Common myeloid progenitor, CD34-positive (primary cell): Measurements from ENCODE around the gene AUTS2.

Source experiments
- CTCF ChIA-PET: fragments of 350-600 bp; sonication (Branson Sonifier 250); formaldehyde crosslinking; loops from one replicate; lab custom pipeline; 2021; ENCODE audit warnings: antibody characterized with exemption; lab: Charles Lee
- POLR2A ChIA-PET: fragments of 350-600 bp; sonication (Branson Sonifier 250); formaldehyde crosslinking; loops from one replicate; lab custom pipeline; 2021; ENCODE audit warnings: antibody characterized with exemption; lab: Charles Lee
- DNase-seq, 3 donors: peaks; one replicate each; pipeline versions ENCODE4 v3.0.0 to v3.0.0-alpha.2; 2013
- H3K27ac ChIP-seq, 2 experiments: 1 replicate in 1 of 2; 2 replicates in 1 of 2; pipeline ENCODE4 v1.7.0; 2013; ENCODE audit warnings: inconsistent platforms in 2 of 2, low read length in 2 of 2, mild to moderate bottlenecking in 2 of 2, low read depth in 1 of 2, moderate library complexity in 1 of 2; ENCODE audit not compliant: severe bottlenecking in 2 of 2, insufficient read depth in 1 of 2, poor library complexity in 1 of 2
- H3K27me3 ChIP-seq, 5 experiments: replicated peaks in 2 of 5; 1 replicate in 3 of 5; 2 replicates in 2 of 5; pipeline versions ENCODE4 v1.6.1 to v1.7.0; 2013; ENCODE audit warnings: low read length in 4 of 5, mild to moderate bottlenecking in 2 of 5, moderate library complexity in 2 of 5, inconsistent platforms in 1 of 5; ENCODE audit not compliant: insufficient read depth in 5 of 5, control insufficient read depth in 4 of 5
- H3K36me3 ChIP-seq, 4 experiments: 1 replicate in 2 of 4; 2 replicates in 2 of 4; pipeline versions ENCODE4 v1.6.1 to v1.7.0; 2013; ENCODE audit warnings: low read length in 3 of 4, control low read depth in 1 of 4, mild to moderate bottlenecking in 1 of 4; ENCODE audit not compliant: control insufficient read depth in 4 of 4, insufficient read depth in 4 of 4
- H3K4me1 ChIP-seq, 4 experiments: 1 replicate in 3 of 4; 2 replicates in 1 of 4; pipeline versions ENCODE4 v1.6.1 to v1.7.1; 2013; ENCODE audit warnings: low read length in 3 of 4, mild to moderate bottlenecking in 3 of 4, control low read depth in 1 of 4, inconsistent platforms in 1 of 4, moderate library complexity in 1 of 4; ENCODE audit not compliant: control insufficient read depth in 4 of 4, insufficient read depth in 4 of 4; ENCODE audit errors: control extremely low read depth in 1 of 4
- H3K4me3 ChIP-seq, 7 experiments: 1 replicate in 4 of 7; 2 replicates in 3 of 7; pipeline versions ENCODE4 v1.5.1 to v1.7.0; 2013; ENCODE audit warnings: mild to moderate bottlenecking in 7 of 7, low read length in 6 of 7, moderate library complexity in 6 of 7, inconsistent platforms in 2 of 7, low read depth in 2 of 7, control low read depth in 1 of 7; ENCODE audit not compliant: insufficient read depth in 4 of 7, control insufficient read depth in 1 of 7; ENCODE audit errors: extremely low read depth in 1 of 7
- H3K9me3 ChIP-seq, 5 experiments: 1 replicate in 4 of 5; 2 replicates in 1 of 5; pipeline versions ENCODE4 v1.6.1 to v1.7.1; 2013; ENCODE audit warnings: low read length in 4 of 5, mild to moderate bottlenecking in 2 of 5, inconsistent platforms in 1 of 5, low read depth in 1 of 5, moderate library complexity in 1 of 5; ENCODE audit not compliant: control insufficient read depth in 4 of 5, insufficient read depth in 2 of 5; ENCODE audit errors: control extremely low read depth in 1 of 5
- WGBS: methylation state at CpG from one replicate; pipeline ENCODE4 v1.1.5; 2013; ENCODE audit not compliant: insufficient coverage; 5-methylcytosine and 5-hydroxymethylcytosine counted together

The AUTS2 gene

DNA sequence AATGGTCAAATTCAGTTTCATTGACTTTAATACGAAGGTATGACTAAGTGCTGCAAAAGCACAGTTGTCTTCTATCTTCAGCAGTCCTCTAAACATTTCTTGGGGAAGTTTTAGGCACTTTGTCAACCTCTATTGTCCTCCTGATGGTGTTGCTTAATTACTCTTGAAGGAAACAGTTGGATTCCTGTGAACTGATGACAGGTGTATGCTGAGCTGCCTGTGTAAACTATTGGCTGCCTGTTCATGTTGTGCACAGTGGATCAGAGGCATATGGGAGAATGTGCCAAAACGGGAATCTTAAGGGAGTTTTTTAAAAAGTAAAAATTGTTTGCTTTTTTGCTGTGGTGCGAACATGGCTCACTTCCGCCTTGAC lies 221.0 kb downstream of the AUTS2 start:
- WGBS = 96% methylated on average over 3 of the region's 4 CpGs
- H3K4me1 ChIP-seq = peaks cover 3 to 10% (median 6%) of the 10 kb centered on the region in 4 experiments

DNA sequence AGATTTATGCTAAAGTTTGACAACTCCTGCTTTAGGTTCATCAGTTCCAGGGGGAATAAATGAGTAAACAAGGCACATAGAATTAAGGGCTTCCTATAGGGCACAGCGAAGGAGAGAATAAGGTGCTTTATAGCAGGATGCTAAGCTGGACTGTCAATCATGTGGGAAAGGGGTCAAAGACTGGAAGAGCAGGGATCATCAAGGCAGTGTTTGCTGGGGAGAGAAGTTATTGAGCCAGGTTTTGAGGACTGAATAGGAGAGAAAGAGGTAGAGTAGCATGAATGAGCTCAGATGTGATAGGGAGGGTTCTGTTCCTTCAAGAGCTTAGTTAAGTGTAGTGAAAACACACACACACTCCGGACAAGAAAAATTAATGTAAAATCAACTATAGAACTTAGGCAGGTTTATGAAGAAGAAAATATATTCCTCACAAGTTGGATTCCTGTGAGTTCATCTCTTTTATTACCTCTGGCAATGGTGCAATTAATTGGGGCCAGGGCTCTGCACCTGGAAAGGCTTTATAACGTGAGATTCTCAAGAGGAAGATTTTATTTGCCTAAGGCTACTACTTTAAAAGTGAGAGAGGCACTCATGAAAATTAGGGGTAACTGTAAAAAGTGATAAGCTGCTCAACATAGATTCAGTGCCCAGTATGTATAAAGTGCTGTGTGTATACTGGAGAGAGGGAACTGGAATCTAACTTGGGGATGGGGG lies 222.4 kb downstream of the AUTS2 start:
- CTCF ChIA-PET = interaction anchor here (0.6 kb wide), 1 partner anchor 71 kb away, joined by 5 read pairs; no protein-coding TSS in a partner anchor
- DNase-seq = no peak
- POLR2A ChIA-PET = no interaction called here
- H3K9me3 ChIP-seq = no peaks in the 10 kb centered on the region
- H3K27ac ChIP-seq = no peak overlapping the region
- H3K36me3 ChIP-seq = no peaks in the 10 kb centered on the region
- H3K27me3 ChIP-seq = no peaks in the 10 kb centered on the region
- 97% methylated on average over 2 of the region's 3 CpGs for WGBS
- peaks cover 3 to 17% (median 13%) of the 10 kb centered on the region in 4 experiments for H3K4me1 ChIP-seq
- no peak overlapping the region for H3K4me3 ChIP-seq

More for the DNA sequence above, 221.0 kb downstream of the AUTS2 start:
- Histone ChIP-seq H3K36me3 (no peaks in the 10 kb centered on the region), H3K27ac (no peak overlapping the region), H3K9me3 (no peaks in the 10 kb centered on the region), H3K27me3 (no peaks in the 10 kb centered on the region), H3K4me3 (no peak overlapping the region)
- no peak for DNase-seq
- CTCF ChIA-PET = no interaction called here
- POLR2A ChIA-PET = no interaction called here

DNA sequence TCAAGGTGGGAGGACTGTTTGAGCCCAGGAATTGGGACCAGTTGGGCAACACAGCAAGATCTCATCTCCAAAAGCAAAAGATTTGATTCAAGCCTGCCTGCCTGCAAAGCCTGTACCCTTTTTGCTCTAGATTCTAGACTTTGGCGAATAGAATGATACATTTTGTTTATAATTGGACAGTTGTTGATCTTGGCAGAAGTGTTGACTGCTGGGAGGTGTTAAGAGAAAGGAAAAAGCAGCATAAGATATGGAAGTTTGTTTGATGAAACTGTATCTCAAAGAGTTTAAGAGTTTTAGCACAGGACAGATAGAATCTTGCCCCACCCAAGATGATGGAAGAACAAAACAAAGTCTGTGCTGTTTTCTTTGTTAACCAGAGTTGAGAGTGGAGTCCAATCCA lies 224.1 kb downstream of the AUTS2 start:
- Histone ChIP-seq H3K36me3 (no peaks in the 10 kb centered on the region), H3K27me3 (no peaks in the 10 kb centered on the region), H3K9me3 (no peaks in the 10 kb centered on the region), H3K27ac (no peak overlapping the region), H3K4me1 (peaks cover 5 to 32% (median 21%) of the 10 kb centered on the region in 4 experiments), H3K4me3 (no peak overlapping the region)
- DNase-seq = no peak
- CTCF ChIA-PET = no interaction called here
- WGBS = 91% methylated on average over 1 of the region's 1 CpG
- POLR2A ChIA-PET = no interaction called here

DNA sequence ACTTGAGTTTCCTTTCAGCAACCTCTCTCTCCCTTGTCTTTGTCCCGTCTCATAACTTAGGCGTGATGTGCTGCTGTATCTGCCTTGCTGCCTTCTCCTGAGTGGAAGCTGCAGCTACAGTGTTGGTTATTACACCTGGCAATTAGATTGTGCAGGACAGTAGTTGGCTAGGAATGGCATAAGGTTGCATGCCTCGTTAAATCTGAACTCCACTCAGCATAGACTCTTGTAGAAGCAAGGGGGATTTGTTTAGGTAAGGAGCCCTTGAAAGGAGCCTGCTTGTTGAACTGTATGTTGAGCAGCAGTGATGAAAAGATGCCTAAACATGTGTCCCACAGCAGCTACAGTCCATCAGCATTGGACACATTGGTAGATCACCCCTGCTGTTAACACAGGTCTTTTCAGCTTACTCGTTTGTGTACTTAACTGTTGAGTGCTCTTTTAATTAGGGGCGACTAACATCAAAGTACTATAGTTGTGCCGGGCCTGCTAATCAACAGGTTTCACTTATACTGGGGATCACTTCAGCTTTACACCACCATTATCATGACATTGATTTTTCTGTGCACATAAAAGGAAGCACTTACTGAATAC lies 225.0 kb downstream of the AUTS2 start:
- ChIA-PET CTCF (no interaction called here), POLR2A (no interaction called here)
- peaks cover 13 to 41% (median 30%) of the 10 kb centered on the region in 4 experiments for H3K4me1 ChIP-seq
- H3K36me3 ChIP-seq = no peaks in the 10 kb centered on the region
- 90% methylated on average over 4 of the region's 6 CpGs for WGBS
- no peak overlapping the region for H3K27ac ChIP-seq
- H3K4me3 ChIP-seq = no peak overlapping the region
- no peaks in the 10 kb centered on the region for H3K27me3 ChIP-seq
- H3K9me3 ChIP-seq = no peaks in the 10 kb centered on the region
- no peak for DNase-seq

DNA sequence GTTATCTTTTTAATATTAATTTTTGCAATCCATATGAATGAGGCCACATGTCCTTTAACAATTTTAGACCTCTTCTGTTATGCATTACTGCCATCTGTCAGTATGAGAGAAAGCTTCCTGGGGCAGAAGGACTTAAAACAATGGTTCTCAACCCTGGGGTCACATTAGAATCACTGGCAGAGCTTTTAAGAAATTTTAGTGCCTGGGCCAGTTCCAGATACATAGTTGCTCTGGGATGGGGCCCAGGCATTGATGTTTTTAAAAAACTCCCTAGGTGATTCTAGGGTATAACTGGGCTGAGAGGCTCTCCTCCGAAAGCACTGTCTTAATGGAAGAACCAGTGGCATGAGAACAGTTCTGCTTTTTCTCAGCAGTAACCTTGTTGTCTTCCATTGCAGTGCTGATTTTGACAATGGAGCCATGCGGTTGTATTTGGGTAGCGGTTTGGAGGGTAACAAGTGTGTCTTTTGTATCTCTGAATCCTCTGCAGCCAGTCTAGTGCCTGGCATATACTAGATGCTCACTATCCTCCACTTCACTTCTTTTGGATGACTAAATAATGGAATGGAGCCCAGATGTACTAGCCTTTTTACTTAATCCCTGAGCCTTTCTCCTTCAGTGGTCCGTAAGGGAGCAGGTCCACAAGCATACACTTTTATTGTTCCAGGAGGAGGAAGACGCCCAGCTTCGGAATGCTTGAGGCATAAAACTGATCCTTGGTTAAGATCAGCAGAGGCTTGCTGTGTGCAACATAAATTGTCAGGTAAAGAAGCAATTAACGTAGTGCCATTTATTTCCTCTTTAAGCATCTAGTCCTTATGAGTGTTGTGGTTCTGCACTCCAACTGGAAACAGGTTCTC lies 227.1 kb downstream of the AUTS2 start:
- H3K27ac ChIP-seq = no peak overlapping the region
- CTCF ChIA-PET = interaction anchor here (1.0 to 2.2 kb wide), 4 partner anchors 11 to 129 kb away, joined by 3 to 9 read pairs (median 3); no protein-coding TSS in a partner anchor

DNA sequence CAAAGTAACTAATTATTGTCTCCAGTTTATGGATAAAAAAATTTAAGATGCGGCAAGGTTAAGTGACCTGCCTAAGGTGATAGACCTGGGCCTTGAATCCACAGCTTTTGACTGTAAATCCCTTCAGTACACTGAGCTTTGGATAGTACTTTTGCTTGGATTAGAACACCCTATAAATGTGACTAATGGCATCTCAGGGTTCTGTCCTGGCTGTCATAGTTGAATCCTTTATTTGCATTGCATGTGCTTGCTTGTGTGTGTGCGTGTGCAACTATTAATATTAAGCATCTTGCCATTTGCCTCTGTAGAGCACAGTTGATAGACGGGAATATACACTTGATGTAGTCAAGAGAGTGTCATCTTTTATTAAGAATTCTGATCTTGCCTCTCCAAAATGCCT lies 228.0 kb downstream of the AUTS2 start:
- H3K27me3 ChIP-seq = no peaks in the 10 kb centered on the region
- ChIA-PET CTCF (interaction anchor here (1.5 to 2.2 kb wide), 2 partner anchors 9 to 12 kb away, joined by 3 to 9 read pairs; no protein-coding TSS in a partner anchor), POLR2A (no interaction called here)
- H3K27ac ChIP-seq = no peak overlapping the region
- H3K4me1 ChIP-seq = peaks cover 15 to 44% (median 33%) of the 10 kb centered on the region in 4 experiments
- H3K4me3 ChIP-seq = no peak overlapping the region
- H3K36me3 ChIP-seq = no peaks in the 10 kb centered on the region
- no peaks in the 10 kb centered on the region for H3K9me3 ChIP-seq
- WGBS = 100% methylated on average over 1 of the region's 3 CpGs
- peak in 1 of 3 donors; percentile 6 for DNase-seq

More for the DNA sequence above, 227.1 kb downstream of the AUTS2 start:
- peak in 2 of 3 donors; percentile 44 to 57 for DNase-seq
- H3K4me3 ChIP-seq = peak overlapping the region in 2 of 7 experiments; percentile 68 to 80
- H3K9me3 ChIP-seq = no peaks in the 10 kb centered on the region
- no peaks in the 10 kb centered on the region for H3K27me3 ChIP-seq
- peaks cover 15 to 44% (median 33%) of the 10 kb centered on the region in 4 experiments for H3K4me1 ChIP-seq
- H3K36me3 ChIP-seq = no peaks in the 10 kb centered on the region
- POLR2A ChIA-PET = no interaction called here
- WGBS = 96% methylated on average over 6 of the region's 7 CpGs
